HG03103 (cell line): ENCODE results near the gene NABP1.

Experiments
- ATAC-seq: cut with Tn5 transposase; IDR thresholded peaks from one replicate; pipeline ENCODE4 v1.9.1; 2021; ENCODE audit warnings: low read depth; ENCODE audit not compliant: unreplicated experiment

The NABP1 gene

DNA sequence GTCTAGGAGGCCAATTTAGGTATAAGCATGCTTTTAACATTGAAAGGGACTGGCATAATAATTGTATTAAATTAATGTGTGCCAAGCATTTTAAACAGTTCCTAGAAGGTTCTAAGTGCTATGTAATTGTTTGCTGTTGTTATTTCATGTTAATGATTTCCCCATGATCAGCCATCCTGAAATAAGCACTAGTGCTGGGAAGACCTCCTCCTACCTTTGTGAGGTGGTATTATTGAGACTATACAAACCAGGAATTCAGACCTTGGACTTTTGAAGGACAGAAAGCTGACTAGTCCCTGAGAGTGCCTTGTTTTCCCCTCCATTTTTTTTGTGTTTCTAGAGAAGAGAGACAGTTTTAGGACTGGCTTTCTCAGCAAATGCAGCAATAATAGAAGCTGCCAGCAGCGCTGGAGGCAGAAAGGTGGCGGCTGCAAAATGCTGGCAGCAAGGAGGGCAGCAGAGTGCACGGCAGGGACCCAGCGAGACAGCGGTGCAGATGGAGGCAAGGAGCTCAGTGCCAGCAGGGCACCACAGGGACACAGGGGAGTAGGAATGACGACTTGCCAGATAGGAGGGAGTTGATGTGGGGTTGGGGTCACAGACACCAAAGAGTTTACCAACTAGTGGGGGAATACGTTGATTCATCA lies 25.3 kb downstream of the NABP1 start:
- no peak for ATAC-seq

DNA sequence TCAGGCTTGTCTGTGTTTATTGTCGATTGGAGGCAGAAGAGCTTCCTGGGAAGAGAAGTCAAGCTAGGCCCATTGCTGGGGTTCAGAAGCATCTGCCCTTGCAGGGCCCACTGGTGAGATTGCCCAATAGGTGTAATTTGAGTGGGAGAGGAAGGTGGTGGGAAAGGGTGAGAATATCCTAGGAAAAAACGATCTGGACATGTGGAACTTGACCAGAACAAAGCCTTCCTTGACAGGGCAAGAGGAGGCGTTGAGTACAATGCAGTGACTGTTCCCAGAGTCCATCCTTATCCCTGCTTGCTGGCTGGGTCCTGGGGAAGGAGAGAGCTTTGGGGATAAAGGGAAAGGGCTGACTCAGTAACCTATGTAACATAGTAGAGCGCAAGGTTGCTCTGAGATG lies 27.1 kb downstream of the NABP1 start:
- ATAC-seq = no peak

DNA sequence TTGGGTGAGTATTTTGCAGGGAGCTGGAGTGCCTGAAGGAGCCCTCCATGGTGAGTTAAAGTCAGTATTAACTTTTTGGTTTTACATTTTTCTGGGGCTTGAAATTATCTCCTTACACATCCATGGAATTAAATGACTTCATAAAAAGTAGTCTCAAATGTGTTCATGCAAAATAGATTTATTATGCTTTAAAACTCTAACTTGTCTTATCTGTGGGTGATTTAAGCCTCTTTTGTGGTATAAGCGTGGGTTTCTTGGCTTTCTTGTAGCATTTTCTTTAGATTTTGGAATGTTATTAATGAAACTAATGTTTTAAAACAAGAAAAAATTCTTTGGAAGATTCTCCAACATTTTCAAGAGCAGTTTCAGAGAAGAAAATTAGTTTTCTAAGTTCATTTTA lies 27.8 kb downstream of the NABP1 start:
- no peak for ATAC-seq

DNA sequence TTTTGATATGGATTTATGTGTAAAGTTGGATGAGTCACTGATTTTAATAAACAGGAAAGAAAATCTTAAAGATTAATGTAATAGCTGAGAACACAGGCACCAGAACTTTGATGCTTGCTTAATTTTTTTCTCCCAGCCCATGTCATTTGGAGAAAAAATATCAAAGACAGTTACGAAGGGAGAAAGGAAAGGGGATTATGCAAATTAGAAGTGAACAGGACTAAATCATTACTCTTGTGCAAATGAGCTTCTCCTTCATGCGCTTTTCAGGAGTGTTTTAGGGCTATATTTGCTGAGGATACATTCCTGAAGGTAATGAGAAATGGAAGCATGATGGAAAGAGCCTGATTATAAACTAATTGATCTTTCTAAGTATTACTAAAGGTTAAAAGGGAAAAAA lies 28.9 kb downstream of the NABP1 start:
- ATAC-seq = no peak

DNA sequence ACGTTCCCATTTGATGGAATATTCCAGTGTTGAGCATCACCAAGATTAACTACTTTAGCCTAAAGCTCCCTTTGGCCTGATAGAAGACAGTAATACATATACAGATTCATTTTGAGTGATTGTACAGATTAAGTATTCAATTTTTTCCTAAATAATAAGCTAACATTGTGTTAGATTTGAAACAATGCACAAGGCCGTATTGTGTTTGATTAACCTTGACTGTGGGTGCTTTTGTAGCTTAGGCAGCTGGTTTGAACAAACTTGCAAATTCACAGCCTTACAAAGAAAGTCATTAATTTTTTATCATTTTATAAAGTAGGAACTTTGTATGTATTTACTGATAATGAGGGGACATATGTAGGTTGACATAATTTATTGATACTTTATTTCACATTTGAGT lies 29.6 kb downstream of the NABP1 start:
- ATAC-seq = no peak

DNA sequence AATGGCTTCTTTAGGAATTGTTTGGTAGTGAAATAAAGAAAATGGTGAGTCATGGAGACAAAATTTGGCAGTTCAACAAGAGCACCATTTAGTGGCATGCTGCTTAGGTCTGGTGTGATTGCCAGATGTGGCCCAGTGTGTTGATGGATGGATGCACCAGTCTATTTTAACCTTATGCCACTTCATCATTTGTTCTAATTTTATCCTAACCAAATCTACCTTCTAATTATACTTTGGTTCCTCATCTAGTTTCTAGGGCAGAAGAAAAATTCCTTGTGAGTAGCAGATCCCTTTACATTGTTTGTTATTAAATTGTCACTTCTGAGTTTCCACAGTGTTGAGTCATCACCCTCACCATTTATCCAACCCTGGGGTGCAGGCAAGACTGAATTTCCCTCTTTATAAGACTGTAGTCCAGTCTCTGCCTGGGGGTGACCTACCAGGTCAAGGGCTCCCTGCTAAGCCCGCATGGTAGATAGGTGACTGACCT lies 32.5 kb downstream of the NABP1 start:
- no peak for ATAC-seq

DNA sequence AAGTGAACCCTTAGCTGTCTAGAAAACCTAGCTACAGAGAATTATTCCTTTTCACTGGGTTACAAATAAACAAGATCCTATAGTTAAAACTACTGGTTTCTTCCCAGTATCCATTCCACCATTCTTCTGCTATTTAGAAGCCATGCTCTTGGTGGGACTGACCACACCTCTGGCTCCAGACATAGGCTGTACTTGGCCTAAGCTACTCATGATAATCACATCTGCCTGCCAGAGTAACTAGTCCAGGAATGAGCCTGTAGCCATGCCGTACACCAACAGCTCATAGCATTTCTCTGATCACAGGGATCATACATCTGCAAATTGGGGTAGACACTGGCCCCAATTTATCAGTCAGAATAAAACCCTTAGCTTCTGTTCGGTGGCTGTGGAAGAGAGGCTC lies 33.7 kb downstream of the NABP1 start:
- no peak for ATAC-seq

DNA sequence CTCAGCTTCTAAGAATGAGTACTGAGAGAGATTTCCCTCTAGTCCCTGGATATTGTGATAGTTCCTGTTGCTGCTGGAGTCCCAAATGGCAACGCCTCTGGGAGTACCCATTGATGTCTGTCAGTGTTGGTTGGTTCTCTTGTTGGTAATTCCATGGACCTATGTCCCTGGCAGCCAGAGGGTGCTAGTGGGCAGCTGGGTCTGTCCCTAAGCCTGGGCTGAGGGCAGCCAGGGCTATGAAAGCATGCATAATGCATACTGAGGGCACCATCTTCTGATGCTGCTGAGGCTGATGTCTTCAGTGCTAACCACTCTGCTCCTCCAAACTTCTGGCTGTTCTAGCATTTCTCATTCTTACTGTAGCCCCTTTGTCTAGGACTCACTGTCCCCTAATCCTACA lies 35.9 kb downstream of the NABP1 start:
- ATAC-seq = no peak

DNA sequence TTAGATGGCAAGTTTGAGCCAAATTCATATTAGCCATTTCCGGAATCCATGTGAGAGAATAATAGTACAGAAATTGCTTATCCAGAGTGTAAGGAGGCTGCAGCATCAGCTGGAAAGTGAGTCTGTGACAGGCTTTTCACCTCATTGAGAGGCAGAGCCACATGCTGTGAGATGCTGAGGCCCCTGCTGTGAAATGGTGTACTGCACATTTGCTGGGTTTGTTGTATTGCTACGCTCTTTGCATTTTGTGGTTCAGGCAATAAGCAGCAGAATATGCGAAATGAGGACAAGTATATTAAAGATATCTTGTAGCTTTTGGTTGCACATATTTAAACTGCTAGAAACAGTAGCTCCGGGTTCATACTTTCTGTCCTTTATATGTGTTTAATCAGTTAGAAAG lies 37.0 kb downstream of the NABP1 start:
- no peak for ATAC-seq

DNA sequence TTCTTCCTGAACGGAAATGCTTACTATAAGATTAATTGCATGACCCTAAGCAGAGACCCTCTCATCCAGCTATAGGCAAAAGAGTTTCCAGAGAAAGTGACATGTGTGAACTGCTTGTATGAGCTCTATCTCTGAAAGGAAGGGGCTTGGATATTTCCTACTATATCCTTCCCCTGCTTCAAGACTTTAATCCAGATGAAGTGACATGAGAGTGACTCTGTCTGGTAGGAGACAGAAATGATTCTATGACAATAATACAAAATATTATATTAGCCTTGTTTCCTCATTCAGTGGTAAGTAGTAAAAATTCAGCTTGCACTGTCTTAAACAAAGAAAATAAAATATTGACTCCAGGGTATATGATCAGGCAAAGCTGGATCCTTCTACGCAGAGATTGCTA lies 37.5 kb downstream of the NABP1 start:
- no peak for ATAC-seq

DNA sequence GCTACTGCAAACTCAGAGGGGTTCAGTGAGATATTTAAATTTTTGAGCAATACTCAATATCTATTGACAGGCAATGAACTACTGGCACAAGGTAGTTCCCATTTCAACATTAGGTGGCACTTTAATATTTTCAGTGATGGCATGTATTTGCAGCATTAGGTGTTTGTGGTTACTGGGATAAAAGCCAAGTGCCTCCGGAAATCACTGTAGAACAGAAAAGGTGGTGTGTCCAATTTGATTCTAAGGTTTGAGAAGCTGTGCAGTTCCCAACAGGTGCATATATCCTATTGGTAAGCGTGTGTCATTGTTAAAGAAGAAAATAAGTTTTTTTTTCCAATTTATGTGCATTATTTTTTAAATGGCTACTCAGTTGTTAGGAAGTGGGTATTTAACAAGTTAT lies 41.3 kb downstream of the NABP1 start:
- ATAC-seq = no peak

DNA sequence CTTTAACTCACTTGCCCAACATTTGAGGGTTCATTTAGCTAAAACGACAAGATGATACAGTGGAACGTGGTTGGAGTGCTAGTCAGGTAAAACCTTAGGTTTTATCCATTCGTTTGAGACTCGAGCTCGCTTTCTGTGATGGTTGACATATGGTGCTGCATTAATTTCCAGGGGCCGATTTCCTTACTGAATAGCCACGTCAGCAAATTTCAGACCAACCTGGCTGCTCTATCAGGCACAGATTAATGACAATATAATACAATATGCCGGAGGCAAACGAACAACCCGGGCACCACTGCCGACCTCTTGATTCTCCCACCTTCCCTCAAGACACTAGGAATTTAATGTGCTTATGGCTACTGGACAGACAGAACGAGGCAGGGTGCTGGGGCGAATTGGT lies 42.0 kb downstream of the NABP1 start:
- no peak for ATAC-seq

DNA sequence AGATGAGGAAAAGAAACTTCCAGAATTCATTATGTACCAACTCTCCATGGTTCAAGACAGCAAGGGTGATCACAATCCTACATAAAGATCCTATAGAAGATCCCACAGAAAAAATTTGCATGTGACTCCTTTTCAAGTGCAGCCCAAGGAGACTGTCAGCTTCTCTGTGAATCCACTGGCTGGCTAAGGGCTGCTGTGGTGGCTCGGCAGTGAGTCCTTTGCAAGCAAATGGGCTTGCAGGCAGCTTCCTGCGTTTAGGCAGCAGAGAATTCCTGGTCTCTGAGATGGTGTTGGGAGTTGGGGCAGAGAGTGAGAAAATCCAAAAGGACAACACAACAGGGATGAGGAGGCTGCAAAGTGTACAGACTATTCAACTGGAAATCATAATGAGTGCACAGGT lies 43.4 kb downstream of the NABP1 start:
- no peak for ATAC-seq

DNA sequence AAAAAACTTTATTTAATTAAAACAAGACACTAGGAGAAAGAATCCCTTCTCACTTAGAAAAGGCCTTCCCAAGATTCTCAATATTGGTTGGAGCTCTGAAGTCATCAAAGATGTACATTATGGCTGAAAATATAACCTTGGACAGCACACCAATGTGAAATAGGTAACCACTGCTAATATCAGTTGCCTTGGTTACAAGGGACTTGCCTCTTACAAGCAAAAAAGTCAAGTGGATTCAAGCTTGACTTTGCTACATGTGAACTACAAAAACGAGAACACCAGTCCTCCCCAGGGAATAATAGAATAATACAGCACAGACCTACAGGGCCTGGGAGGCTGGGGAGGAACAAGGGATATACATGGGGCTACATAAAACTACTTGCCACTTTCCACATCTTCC lies 46.1 kb downstream of the NABP1 start:
- peak; percentile 47 for ATAC-seq

DNA sequence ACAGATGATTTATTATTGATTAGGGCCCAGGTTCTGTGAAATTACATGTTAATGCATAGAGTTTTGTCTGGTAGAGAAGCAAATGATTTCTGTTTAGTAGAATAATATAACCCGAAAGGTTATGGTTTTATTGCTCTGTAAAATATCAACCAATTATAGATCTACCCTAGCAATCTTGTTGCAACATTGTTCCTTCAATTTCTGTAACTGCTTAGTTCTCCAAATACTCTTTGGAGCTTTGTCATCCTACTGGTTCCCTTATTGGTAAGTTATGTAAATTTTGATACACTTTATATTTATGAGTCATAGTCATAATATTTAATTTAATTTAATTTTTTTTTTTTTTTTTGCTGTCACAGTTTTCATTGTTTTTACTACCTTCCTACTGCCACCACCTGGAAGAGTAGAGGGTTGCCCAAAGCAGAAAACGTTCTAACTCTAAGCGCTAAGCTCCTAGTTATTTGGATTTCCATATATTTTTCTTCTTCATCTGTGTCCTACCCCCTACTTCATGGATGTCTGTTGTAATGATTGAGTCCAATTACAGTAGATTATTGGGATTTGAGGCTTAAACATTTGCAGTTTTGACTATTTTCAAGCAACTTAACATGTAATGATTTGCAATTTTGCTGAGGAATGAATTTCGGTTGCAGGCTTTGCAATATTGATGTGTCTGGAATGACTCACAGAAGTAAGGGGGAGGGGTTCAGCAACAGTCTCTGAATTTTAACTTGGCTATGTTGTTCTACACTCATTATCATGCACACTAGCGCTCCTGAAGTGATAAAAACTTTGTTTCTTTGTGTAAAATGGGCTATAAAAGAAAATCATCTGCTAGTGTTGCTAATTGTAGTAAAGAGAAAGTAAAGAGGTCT lies 51.1 kb downstream of the NABP1 start:
- ATAC-seq = no peak

DNA sequence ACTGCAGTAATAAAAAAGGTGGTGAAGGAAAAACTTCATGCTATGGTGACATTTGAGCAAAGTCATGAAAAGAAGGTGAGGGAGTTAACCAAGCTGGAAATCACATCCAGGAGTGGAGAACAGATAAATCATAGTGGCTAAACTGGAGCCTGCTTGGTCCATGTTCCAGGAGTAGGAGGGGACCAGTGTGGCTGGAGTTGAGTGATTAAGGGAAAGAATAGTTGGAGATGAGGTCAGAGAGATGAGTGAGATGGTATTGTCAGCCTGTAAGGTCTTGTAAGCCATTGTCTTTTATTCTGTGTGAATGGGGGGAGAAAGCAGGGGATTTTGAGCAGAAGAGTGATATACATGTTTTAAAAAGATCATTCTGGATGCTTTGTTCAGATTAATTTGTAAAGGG lies 52.3 kb downstream of the NABP1 start:
- no peak for ATAC-seq
